Adipocyte (in vitro differentiated cells): ENCODE measurements around the gene RNU6-9.
A peak's percentile ranks its signal among the peaks of the same experiment; 100 is the strongest.
"Not testable (repeated sequence)": the region's sequence is repeated elsewhere in the genome, so short reads cannot be mapped to it uniquely, and the experiment has no call there.

ENCODE experiments used
- DNase-seq: peaks from one replicate; pipeline ENCODE4 v3.0.0-alpha.2; 2015; ENCODE audit warnings: low read depth
- H3K27me3 ChIP-seq: replicated peaks from 2 replicates; pipeline ENCODE4 v1.7.0; 2013; ENCODE audit warnings: mild to moderate bottlenecking, low read length, moderate library complexity; ENCODE audit not compliant: control insufficient read depth, insufficient read depth
- H3K36me3 ChIP-seq: 2 replicates; pipeline ENCODE4 v1.7.0; 2013; ENCODE audit warnings: low read length, mild to moderate bottlenecking, moderate library complexity; ENCODE audit not compliant: control insufficient read depth, insufficient read depth, severe bottlenecking
- H3K4me1 ChIP-seq: 2 replicates; pipeline ENCODE4 v1.7.0; 2013; ENCODE audit warnings: mild to moderate bottlenecking, low read length, moderate library complexity; ENCODE audit not compliant: control insufficient read depth, insufficient read depth
- H3K4me3 ChIP-seq: 2 replicates; pipeline ENCODE4 v1.7.0; 2013; ENCODE audit warnings: mild to moderate bottlenecking, low read length, moderate library complexity
- H3K9ac ChIP-seq: 2 replicates; pipeline ENCODE4 v1.7.0; 2013; ENCODE audit warnings: mild to moderate bottlenecking, low read length, moderate library complexity
- H3K9me3 ChIP-seq: 2 replicates; pipeline ENCODE4 v1.7.0; 2013; ENCODE audit warnings: mild to moderate bottlenecking, low read length, moderate library complexity; ENCODE audit not compliant: control insufficient read depth

RNU6-9 gene

DNA sequence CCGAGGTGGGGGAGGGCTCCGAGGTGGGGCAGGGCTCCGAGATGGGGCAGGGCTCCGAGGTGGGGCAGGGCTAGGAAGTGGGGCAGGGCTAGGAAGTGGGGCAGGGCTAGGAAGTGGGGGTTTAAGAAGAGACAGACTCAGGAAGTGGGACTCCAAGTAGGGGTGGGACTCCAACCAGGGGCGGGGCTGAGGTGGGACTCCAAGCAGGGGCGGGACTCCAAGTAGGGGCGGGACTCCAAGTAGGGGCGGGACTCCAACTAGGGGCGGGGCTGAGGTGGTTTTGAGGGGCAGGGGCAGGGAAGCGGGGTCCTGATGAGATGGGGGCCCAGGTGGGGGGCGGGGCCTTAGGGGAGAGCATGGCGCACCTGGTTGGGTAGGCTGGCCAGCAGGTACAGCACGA lies 20.2 kb upstream of the RNU6-9 start:
- Histone ChIP-seq H3K36me3 (peaks cover 21% of the 10 kb centered on the region), H3K9me3 (no peaks in the 10 kb centered on the region), H3K9ac (no peak overlapping the region), H3K27me3 (no peaks in the 10 kb centered on the region), H3K4me3 (no peak overlapping the region), H3K4me1 (peaks cover 23% of the 10 kb centered on the region)
- peak; percentile 27 for DNase-seq

DNA sequence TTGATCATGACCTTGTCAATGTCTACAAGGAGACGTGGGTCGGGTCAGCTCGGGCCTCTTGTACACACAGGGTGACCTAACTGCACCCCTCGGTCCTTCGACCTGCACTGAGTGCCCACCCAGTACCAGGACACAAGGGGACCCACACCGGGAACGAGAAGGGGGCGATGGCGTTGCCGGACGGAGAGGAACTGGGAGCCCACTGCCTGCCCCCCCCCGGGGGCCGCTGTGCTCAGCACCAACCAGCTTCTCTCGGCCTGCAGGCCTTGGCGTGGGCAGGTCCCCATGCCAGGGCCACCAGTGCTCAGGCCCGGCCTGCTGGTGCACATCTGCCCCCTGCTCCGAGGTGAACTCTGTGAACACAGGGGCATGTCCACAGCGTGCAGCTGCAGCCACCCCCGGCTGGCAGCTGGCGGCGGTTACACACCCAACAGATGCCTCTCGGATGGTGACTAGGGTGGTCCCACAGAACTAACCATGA lies 19.7 kb upstream of the RNU6-9 start:
- Histone ChIP-seq H3K9ac (no peak overlapping the region), H3K9me3 (no peaks in the 10 kb centered on the region), H3K36me3 (peaks cover 21% of the 10 kb centered on the region), H3K27me3 (no peaks in the 10 kb centered on the region), H3K4me1 (peaks cover 22% of the 10 kb centered on the region), H3K4me3 (no peak overlapping the region)
- no peak for DNase-seq

DNA sequence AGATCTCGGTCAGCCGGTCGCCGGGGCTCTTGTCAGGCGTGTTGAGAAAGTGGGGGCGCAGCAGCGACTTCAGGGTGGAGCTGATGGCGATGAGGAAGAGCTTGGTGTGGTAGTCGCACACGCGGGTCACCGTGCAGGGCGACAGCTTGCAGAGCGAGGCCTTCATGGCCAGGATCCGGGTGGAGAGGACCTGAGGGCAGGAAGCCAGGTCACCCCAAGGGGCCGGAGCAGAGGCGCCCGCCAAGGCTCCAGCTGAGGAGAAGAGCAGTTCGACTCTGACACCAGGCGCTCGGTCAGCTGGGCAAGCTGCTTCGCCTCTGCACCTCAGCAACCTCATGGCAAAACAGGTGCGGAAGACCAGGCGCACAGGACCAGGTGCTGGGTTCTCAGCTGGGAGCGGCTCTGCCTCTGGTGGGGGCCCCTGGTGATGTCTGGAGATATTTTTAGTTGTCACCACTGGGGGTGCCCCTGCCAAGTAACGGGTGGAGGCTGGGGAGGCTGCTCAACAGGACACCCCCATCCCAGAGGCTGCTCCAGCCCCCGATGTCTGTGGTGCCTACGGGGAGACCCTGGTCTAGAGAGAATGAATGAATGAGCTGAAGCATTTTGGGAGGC lies 17.9 kb upstream of the RNU6-9 start:
- Histone ChIP-seq H3K9ac (no peak overlapping the region), H3K9me3 (no peaks in the 10 kb centered on the region), H3K4me3 (no peak overlapping the region), H3K27me3 (no peaks in the 10 kb centered on the region), H3K4me1 (peaks cover 7% of the 10 kb centered on the region), H3K36me3 (peaks cover 24% of the 10 kb centered on the region)
- DNase-seq, result no peak

DNA sequence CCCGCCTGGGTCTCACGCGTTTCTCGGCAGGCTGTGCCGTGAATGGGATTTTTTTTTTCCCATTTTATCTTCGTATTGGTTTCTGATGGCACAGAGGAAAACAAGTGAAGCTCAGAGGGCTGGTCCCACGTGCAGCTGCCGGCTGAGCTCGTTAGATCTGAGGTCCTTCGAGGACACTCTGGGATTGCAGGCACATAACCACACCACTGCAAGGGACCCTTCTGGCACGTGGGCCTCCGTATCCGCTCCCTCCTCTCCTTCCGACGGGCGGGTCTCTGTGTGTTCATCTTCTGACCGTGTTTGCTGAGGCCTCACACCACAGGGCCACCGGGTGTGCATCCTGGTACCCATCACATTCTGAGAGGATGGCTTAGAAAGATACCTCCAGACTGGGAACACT lies 17.2 kb upstream of the RNU6-9 start:
- no peak overlapping the region for H3K4me3 ChIP-seq
- H3K27me3 ChIP-seq, result no peaks in the 10 kb centered on the region
- no peak for DNase-seq
- H3K9me3 ChIP-seq, result no peaks in the 10 kb centered on the region
- no peak overlapping the region for H3K9ac ChIP-seq
- H3K4me1 ChIP-seq, result peaks cover 3% of the 10 kb centered on the region
- peaks cover 28% of the 10 kb centered on the region for H3K36me3 ChIP-seq

DNA sequence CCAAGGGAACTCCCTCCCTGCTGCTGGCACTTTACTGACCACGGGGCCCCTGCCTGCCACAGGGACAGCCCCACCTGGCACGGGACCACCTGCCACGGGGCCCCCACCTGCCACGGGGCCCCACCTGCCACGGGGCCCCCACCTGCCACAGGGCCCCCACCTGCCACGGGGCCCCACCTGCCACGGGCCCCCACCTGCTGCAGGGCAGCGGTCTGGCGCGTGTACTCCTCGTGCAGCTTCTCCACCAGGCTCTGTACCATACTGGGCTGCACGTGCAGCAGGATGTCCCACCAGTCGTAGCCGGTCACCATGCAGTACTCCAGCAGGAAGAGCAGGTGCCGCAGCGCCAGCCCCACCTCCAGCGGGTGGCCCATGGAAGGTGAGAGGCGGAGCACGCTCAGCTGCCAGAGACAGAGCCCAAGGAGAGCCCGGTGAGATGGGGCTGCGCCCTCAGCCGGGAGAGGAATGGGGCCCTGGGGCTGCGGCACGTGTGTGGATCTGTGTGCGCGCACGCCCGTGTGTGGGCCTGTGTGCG lies 16.4 kb upstream of the RNU6-9 start:
- no peaks in the 10 kb centered on the region for H3K9me3 ChIP-seq
- no peak for DNase-seq
- H3K4me1 ChIP-seq, result peaks cover 3% of the 10 kb centered on the region
- no peak overlapping the region for H3K4me3 ChIP-seq
- H3K27me3 ChIP-seq, result no peaks in the 10 kb centered on the region
- H3K36me3 ChIP-seq, result peaks cover 35% of the 10 kb centered on the region
- no peak overlapping the region for H3K9ac ChIP-seq

DNA sequence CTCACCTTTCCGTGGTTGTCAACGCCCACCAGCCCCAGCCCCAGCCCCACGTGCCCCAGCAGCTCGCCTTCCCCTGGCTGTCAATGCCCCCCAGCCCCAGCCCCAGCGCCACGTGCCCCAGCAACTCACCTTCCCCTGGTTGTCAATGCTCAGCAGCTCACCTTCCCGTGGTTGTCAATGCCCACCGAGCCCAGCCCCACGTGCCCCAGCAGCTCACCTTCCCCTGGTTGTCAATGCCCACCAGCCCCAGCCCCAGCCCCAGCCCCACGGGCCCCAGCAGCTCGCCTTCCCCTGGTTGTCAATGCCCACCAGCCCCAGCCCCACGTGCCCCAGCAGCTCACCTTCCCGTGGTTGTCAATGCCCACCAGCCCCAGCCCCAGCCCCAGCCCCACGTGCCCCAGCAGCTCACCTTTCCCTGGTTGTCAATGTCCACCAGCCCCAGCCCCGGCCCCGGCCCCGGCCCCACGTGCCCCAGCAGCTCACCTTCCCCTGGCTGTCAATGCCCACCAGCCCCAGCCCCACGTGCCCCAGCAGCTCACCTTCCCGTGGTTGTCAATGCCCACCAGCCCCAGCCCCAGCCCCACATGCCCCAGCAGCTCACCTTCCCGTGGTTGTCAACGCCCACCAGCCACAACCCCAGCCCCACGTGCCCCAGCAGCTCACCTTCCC lies 15.2 kb upstream of the RNU6-9 start:
- H3K9ac ChIP-seq, DNase-seq, H3K4me3 ChIP-seq, H3K27me3 ChIP-seq, H3K9me3 ChIP-seq, H3K4me1 ChIP-seq: not testable (repeated sequence)
- peaks cover 48% of the 10 kb centered on the region for H3K36me3 ChIP-seq

DNA sequence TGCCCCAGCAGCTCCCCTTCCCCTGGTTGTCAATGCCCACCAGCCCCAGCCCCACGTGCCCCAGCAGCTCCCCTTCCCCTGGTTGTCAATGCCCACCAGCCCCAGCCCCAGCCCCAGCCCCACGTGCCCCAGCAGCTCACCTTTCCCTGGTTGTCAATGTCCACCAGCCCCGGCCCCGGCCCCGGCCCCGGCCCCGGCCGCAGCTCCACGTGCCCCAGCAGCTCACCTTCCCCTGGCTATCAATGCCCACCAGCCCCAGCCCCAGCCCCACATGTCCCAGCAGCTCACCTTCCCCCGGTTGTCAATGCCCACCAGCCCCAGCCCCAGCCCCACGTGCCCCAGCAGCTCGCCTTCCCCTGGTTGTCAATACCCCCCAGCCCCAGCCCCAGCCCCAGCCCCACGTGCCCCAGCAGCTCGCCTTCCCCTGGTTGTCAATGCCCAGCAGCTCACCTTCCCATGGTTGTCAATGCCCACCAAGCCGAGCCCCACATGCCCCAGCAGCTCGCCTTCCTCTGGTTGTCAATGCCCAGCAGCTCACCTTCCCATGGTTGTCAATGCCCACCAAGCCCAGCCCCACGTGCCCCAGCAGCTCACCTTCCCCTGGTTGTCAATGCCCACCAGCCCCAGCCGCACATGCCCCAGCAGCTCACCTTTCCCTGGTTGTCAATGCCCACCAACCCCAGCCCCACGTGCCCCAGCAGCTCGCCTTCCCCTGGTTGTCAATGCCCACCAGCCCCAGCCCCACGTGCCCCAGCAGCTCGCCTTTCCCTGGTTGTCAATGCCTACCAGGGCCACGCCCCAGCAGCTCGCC lies 14.3 kb upstream of the RNU6-9 start:
- H3K9me3 ChIP-seq, DNase-seq, H3K9ac ChIP-seq, H3K4me3 ChIP-seq, H3K27me3 ChIP-seq, H3K4me1 ChIP-seq: not testable (repeated sequence)
- H3K36me3 ChIP-seq, result peaks cover 53% of the 10 kb centered on the region

DNA sequence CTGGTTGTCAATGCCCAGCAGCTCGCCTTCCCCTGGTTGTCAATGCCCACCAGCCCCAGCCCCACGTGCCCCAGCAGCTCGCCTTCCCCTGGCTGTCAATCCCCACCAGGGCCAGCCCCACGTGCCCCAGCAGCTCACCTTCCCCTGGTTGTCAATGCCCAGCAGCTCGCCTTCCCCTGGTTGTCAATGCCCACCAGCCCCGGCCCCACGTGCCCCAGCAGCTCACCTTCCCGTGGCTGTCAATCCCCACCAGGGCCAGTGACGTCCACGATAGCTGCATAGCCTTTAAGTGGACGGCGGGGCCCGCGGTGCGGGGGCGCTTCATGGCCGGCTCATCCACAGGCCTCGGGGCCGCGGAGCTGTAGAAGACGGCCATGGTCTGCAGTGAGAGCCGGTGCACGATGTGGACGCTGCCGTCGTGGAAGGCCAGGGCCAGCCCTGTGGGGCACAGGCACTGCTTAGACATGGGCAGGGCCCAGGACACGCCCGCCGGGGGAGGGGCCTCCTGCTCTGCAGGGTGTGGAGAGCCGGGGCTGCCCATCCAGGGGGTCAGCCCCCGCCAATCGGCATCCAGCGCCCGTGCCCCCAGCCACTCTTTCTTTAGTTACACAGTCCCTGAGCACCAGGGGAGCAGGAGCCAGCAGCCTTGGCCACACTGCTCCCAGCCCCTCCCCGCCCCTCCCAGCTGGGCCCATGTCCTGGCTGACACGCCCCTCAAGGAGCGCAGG lies 13.4 kb upstream of the RNU6-9 start:
- no peaks in the 10 kb centered on the region for H3K9me3 ChIP-seq
- H3K9ac ChIP-seq, result no peak overlapping the region
- peaks cover 53% of the 10 kb centered on the region for H3K36me3 ChIP-seq
- H3K4me1 ChIP-seq, result no peaks in the 10 kb centered on the region
- DNase-seq, result no peak
- no peak overlapping the region for H3K4me3 ChIP-seq
- H3K27me3 ChIP-seq, result no peaks in the 10 kb centered on the region

DNA sequence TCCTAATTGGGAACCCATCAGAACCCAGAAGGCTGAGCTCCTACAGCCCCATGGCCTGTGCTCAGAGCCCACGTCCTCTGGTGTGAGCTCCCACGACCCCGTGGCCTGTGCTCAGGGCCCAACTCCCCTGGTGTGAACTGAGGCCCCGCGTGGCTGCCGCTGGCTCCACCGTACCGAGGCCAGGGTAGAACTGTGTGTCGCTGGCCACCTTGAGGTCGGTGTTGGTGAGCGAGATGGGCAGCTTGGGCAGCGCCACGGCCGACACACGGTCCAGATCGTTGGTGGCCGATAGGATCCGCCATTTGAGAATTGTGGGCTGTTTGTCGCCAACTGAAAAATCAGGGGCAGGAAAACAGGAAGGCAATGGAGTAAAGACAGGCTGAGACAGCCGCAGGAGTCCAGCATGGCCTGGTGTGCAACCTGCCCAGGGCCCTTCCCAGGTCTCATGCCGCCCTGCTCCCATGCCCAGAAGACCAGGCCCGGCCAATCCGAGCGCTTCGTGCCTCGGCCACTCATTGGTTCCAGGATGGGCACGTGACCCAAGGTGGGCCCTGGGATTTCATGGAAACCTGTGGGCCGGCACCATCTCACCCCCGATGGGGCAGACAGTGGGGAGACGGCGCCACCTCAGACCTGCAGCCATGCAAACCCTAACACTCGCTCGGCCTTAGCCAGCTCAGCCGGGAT lies 11.8 kb upstream of the RNU6-9 start:
- H3K36me3 ChIP-seq, result peaks cover 53% of the 10 kb centered on the region
- no peak overlapping the region for H3K9ac ChIP-seq
- H3K4me3 ChIP-seq, result no peak overlapping the region
- DNase-seq, result no peak
- H3K27me3 ChIP-seq, result no peaks in the 10 kb centered on the region
- H3K4me1 ChIP-seq, result no peaks in the 10 kb centered on the region
- H3K9me3 ChIP-seq, result no peaks in the 10 kb centered on the region

DNA sequence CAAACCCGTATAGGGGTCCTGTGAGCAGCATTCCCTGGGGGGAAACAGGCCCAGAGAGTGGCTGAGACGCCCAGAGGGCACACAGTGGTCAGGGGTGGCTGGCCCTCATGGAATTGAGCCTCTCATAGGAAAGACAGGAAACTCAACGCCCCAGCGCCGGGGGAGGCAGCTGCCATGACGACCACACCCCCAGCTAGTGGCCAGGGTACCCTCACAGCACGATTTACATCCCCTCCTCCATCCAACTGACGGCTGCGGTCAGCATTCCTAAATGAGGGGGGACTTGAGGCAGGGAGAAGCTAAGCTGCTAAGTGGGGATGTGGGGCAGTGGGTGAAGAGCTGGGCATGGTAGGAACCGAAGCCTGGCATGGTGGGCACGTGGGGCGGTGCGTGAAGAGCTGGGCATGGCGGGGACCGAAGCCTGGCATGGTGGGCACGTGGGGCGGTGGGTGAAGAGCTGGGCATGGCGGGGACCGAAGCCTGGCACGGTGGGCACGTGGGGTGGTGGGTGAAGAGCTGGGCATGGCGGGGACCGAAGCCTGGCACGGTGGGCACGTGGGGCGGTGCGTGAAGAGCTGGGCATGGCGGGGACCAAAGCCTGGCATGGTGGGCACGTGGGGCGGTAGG lies 10.3 kb upstream of the RNU6-9 start:
- Histone ChIP-seq H3K4me3 (no peak overlapping the region), H3K4me1 (no peaks in the 10 kb centered on the region), H3K36me3 (peaks cover 54% of the 10 kb centered on the region), H3K9me3 (no peaks in the 10 kb centered on the region), H3K27me3 (no peaks in the 10 kb centered on the region), H3K9ac (no peak overlapping the region)
- no peak for DNase-seq
